ENCODE results near the gene TUBB2A.

GRCh38 chr6:3119040-3119723, 38.2 kb downstream of the TUBB2A start:
- TF ChIP-seq POLR2A (IDR thresholded peaks at IDR 0.05) (no peak), CTCF (IDR thresholded peaks at IDR 0.05) (no peak)

Data from tibial nerve (tissue), 3 donors.